ENCODE results near the gene PACS2. TPM values are rescaled to one million over a fixed set of nuclear protein-coding genes. Genes with fewer than 3 reads are reported as not detected.
"Not testable (repeated sequence)": the region's sequence is repeated elsewhere in the genome, so short reads cannot be mapped to it uniquely, and the experiment has no call there.

Gene PACS2
- total RNA-seq = 84.3 TPM
- long read RNA-seq, transcript PACS2-201 (24 exons, 3,708 nt) = major isoform, 10 of 71 reads
- long read RNA-seq, partial matches to known transcripts = 37 of 71 reads
- long read RNA-seq, other reads (novel, unspliced or antisense) = 21 of 71 reads

DNA sequence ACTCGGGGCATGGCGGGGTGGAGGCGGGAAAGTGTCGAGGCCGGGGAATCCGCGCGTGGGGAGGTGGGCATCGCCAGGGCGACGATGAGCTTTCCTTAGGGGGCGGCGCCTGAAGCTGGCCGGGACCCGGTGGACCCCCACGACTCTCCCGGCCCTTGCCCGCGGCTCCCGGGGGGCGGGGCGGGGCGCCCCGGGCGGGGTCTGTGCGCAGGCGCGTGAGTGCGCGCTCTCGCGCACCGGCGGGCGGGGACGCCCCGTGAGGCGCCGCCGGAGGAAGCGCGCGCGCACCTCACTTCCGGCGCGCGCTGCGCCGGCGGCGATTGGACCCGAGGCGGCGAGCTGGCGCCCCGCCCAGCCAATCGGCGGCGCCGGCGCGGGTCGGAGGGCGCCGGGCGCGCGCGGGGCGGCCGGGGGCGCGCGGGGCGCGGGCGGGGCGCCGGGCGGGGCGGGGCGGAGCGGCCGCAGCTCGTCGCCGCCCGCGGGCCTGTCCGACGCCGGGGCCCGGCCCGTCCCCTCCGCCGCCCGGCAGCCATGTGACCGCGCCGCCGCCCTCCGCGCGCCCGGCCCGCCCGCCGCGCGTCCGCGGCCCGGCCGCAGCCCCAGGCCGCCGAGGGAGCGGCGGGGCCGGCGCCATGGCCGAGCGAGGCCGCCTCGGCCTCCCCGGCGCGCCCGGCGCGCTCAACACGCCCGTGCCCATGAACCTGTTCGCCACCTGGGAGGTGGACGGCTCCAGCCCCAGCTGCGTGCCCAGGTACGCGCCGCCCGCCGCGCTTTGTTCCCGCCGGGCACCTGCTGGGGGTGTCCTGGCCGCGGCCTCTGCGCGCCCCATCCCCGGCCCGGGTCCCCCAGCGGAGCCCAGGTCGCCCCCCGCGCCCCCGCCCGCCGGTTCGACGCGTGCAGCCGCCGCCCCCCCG, at the start of gene PACS2:
TSS of gene PACS2 (plus strand) at position 462 of the 914 bp plus-strand sequence. CDS start at position 633, 171 bp downstream.
- DNase-seq (ENCODE audit: low spot score) = no peak

DNA sequence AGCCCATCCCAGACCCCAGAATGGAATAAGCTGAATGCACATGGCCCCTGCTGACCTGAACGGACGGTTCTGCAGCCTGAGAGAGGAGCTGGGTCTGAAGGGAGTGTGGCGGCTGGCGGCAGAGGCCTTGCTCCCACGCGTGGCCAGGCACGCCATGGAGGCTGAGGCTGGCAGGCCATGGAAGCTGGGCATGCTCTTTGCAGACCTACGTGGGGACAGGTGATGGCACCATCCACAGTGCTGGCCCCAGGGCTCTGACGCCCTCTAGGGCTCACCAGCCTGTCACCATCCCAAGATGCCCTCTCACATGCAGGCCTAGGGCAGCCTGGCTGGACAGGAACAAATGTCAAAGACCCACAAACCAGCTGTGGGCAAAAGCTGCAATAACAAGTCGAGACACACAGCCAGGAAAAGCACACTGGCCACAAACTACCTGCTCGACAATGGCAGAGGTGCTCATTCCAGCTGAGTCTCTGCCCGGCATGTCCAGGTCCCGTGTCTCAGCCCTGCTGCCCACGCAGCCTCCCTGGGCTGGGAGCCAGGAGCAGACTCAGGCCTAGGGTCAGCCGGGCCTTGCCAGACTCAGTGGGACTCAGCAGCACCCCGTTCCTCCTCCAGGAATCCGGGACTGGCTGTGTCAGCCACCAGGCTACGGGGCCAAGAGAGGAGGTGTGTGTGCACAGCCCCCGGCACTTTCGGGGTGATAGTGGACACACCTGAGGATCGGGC, 46.6 kb upstream of the PACS2 start:
- no peak for DNase-seq (ENCODE audit: low spot score)

DNA sequence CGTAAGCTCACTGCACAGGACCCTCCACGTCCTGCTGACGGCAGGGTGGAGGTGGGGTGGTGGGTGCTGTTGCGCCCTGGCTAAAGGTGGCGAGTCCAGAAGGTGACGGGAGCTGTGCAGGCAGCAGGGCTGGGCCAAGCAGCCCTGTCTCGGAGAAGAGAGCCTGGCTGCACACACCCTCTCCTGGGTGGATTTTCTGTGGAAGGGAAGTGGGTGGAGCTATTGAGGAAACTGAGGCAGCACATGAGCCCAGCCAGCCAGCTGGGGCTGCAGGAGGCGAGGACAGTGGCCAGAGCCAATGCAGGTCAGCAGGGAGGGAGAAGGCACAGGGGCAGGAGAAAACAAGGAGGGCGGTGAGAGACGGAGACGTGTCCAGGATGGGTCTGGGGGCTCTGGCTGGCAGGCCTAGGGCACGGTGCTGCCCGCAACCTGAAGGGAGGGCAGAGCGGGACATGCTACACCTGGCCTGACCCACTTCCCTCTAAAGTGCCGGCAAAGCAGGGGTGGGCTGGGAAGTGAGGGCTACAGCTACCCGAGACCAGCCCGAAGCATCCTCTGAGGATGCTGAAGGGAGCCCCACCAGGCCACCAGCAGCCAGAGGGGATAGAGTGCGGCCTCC, 45.7 kb upstream of the PACS2 start:
- no peak for DNase-seq (ENCODE audit: low spot score)

DNA sequence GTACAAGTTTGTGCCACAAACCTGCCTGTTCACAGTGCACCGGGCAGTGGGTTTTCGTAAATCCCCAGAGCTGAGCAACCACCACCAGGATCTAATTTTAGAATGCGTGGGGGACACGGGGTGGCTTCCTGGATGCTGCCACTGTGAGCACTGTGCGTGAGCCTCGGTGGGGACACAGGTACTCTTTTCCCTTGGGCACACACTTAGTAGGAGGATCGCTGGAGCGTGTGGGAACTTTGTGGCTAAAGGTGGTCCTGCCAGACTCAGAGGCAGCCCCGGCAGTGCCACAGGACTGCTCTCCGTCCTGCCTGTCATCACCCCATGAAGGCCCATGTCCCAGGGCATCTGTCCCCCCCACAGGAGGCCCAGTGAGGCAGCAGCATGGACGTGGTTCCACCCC, 45.1 kb upstream of the PACS2 start:
- no peak for DNase-seq (ENCODE audit: low spot score)

DNA sequence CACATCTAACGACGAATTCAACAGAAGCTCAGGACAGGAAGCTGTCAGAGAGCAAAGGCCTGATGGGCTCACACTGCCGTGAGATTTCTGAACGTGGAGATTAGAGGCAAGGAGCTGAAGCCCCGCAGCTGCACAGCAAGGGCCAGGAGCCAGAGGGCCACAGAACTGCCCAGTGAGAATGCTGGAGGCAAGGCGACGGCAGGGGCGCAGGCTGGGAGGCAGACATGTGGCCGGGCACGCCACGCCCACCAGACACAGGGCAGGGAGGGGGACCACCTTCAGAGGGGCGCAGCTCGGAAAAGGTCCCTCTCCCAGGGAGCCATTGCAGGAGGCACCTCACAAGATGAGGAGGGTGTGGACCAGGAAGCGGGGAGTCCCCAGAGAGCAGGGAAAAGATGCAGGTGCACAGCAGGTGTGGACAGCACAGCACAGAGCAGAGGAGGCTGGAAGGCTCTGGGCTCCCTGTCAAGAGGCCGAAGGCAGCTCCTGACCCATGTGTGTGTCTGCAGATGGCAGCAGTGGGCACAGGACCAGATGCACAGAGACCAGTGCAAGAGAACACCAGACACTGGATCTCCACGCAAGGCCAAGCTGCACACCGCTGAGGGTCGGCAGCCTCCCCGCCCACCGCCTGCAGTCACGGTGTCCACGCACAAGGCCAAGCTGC, 43.2 kb upstream of the PACS2 start:
- DNase-seq (ENCODE audit: low spot score) = no peak

DNA sequence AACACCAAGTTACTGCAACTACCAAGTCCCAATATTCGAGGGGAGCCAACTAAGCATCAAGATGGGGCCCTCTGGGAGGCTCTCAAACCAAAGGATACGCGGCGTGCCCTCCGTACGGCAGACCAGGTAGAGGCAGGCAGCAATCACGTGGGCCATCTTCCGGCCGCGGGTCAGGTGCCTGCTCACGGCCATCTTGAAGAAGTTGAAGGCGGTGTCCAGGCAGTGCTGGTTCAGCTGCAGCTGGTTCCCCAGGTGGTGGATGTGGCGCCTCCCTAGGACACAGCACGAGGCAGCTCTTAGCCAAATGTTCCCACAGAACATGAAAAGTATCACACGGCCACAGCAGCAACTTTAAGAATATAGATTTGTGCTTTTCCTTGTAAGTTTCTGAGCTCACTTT, 41.9 kb upstream of the PACS2 start:
- DNase-seq (ENCODE audit: low spot score) = no peak

DNA sequence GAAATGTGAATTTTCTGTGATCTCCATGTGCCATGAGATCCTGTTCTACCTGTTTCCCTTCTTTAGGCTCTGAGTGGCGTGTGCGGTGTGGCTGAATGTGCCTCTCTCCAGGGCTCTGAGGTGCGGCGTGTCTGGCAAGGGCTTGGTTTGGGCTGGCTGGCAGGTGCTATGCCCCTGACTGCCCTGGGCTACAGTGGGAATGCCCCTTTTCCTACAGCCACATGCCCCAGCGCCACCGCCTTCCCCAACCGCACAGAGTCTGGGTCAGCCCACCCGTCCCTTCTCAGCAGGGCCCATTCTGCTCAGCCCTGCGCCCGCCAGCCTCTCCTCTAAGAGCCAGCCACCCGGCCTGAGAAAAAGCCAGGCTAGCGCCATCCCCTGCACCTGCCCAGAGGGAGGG, 41.5 kb upstream of the PACS2 start:
- no peak for DNase-seq (ENCODE audit: low spot score)

DNA sequence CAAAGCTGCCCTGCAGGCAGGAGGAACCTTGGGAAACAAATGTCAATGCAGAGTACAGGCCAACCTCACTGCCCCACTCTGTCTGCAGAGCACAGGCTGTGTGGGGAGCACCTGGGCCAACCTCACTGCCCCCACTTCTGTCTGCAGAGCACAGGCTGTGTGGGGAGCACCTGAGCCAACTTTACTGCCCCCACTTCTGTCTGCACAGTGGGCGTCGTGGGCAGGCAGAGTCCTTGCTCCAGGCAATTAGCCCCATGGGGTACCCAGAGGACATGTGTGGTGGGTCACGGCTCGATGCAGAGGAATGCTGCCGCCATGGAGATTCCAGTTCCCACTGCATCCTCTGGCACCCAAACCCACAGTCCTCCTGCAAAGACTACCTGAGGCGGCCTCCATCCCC, 39.9 kb upstream of the PACS2 start:
- no peak for DNase-seq (ENCODE audit: low spot score)

DNA sequence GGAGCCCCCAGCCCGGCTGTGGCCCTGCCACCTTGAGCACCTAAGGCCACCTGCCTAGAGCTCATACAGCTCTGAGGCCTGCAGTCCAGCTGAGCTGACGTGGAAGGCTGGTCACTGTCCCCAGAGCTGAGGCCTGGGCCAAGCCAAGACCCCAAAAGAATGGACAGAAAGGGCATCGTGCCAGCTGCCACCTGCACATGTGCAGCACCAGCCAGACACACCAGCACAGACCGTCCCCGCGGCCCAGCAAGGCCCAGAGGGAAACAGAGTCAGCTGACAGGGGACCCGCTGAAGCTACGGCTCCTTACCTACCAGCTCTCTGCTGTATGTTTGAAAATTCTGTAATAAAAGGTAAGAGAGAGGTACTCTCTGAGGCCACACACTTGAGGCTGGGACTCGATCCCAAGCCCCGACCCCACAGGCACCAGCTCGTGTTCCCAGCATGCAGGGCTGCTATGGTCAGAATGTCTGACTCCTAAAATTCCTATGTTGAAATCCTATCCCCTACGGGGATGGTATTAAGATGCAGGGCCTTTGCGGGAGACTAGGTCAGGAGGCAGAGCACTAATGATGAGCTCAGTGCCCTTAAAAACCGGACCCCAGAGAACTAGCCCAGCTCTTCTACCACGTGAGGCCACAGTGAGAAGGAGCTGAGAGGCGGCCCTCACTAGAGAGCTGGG, 39.1 kb upstream of the PACS2 start:
- DNase-seq (ENCODE audit: low spot score) = no peak

DNA sequence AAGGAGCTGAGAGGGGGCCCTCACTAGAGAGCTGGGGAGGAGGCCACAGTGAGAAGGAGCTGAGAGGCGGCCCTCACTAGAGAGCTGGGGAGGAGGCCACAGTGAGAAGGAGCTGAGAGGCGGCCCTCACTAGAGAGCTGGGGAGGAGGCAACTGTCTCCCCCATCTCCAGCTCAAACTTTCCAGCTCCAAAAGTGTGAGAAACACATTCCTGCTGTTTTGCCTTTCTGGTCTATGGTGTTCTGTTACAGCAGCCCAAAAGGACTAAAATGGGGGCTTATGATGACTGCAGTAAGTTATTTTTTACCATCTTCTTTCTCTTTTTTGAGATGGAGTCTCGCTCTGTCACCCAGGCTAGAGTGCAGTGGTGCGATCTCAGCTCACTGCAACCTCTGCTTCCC, 37.1 kb upstream of the PACS2 start:
- DNase-seq (ENCODE audit: low spot score) = not testable (repeated sequence)

DNA sequence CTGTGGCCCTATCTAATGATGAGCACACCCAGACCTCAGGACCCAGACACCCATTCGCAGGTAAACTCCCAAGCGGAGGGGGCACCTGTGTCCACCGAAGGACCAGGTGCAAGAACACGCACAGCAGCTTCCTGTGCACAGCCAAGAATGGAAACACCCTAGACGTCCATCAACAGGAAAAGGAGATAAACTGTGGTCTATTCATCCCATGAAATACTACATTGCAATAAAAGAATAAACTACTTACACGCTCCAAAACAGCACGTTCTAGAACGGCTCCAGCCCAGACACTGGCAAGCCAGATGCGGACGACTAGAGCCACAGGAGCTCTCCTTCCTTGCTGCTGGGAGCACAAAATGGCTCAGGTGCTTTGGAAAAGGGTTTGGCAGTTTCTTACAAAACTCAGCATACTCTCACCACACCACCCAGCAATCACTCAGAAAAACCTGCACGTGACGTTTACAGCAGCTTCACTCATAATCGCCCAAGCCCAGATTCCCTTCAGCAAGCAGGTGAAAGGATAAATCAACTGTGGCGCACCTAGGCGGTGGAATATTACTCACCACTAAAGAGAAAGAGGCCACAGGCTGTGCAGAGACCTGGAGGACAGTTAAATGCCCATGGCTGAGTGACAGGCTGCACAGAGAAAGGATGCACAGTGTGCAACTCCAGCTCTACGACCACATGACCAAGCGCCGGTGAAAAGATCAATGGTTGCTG, 34.7 kb upstream of the PACS2 start:
- no peak for DNase-seq (ENCODE audit: low spot score)

DNA sequence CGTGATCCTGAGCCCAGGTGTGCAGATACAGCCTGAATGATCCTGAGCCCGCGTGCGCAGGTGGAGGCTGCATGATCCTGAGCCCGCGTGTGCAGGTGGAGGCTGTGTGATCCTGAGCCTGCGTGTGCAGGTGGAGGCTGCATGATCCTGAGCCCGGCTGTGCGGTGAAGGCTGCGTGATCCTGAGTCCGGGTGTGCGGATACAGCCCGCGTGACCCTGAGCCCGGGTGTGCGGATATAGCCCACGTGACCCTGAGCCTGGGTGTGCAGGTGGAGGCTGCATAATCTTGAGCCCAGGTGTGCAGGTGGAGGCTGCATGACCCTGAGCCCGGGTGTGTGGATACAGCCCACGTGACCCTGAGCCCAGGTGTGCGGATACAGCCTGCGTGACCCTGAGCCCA, 34.0 kb upstream of the PACS2 start:
- no peak for DNase-seq (ENCODE audit: low spot score)

DNA sequence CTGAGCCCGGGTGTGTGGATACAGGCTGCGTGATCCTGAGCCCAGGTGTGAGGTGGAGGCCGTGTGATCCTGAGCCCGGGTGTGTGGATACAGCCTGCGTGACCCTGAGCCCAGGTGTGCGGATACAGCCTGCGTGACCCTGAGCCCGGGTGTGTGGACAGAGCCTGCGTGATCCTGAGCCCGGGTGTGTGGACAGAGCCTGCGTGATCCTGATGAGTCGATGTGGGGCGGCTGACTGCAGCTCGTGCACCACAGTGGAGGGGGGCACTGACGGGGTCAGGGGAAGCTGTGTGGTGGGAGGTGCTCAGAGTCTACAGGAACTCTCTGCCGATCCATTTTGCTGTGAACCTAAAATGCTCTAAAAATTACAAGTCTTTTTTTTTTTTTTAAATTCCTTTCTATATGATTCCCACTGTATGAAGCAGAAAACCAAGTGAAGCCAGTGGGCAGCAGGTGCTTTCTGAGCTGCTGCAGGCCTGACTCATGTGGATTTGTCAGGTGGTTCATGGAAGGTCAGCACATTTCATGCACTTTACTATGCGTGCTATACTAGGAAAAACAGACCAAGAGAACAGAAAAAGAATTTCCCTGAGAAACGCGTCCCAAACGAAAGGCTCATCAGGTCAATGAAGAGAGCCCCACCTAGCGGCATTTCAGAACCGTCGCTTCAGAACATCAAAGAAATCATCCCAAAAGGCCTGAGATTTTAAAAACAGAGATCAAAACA, 33.0 kb upstream of the PACS2 start:
- DNase-seq (ENCODE audit: low spot score) = no peak

DNA sequence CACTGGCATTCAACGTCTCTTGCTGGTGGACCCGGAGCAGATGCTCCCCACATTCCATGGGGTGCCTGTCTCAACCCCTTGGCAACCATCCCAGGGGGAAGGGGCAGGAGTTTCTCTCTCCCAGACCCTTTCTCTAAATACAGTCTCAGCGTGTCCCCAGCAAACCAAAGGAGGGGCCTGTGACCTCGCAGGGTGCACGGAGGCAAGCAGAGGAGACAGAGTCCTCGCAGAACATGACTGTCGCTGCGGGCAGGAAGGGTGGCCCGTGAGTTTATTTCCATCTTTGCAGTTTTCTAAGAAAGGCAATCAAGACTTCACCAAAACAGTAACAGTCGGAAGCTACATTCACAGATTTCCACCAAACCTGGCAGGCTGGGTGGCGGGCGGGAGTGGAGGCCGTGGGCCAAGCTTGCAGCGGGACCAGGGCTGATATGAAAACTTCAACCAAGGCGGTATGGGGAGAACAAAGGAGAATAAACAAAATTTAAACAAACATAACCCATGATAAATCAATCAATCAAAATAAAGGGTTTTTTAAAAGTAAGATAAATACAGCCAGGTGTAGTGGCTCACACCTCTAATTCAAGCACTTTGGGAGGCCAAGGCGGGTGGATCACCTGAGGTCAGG, 32.3 kb upstream of the PACS2 start:
- no peak for DNase-seq (ENCODE audit: low spot score)

DNA sequence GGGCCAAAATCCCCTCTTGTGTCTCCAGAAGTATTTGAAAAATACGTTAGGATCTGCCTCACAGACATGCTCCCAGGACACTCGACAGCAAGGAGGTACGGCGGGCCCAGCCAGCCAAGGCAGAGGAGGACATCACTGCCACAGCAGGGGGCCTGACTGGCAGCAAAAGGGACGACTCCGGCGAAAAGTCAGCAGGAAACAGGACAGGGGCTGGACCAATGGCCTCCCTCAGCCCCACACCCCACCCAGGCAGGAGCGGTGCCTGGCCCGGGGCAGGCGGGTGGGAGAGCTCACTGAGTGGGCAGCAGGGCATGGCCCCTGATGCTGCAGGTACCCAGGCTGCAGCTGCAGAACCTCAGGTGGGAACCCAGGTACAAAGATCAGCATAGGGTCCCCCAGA, 31.5 kb upstream of the PACS2 start:
- DNase-seq (ENCODE audit: low spot score) = no peak

DNA sequence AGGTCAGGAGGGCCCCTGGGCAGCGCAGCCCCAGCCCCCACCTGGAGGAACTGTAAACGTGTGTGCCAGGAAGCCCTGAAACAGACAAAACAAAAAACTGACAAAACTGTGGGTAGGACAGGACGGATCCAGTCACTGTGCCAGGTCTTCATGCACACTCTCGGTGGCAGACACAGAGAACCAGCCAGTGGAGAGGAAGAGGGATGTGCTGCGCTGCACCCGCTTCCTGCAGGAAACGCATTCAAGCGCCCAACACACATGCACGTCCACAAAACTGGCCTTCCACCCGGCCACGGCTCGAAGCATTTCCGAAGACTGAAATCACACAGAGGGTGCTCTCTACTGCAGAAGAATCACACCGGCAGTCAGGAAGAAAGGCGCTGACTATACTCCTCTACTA, 30.6 kb upstream of the PACS2 start:
- DNase-seq (ENCODE audit: low spot score) = no peak

DNA sequence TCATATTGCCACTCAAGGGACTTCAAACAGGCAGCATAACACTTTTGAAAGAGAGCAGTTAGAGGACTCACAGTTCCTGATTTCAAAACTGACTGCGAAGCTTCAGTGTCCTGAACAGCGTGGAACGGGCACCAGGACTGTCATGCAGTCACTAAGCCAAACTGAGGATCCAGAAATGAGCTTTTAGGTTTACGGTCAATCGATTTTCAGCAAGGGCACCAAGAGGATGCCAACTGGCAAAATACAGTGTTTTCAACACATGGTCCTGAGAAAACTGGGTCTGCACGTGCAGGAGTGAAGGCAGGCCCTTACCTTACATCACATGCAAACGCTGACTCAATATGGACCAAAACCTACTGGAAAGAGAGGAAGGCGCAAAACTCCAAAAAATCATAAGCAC, 29.4 kb upstream of the PACS2 start:
- no peak for DNase-seq (ENCODE audit: low spot score)

DNA sequence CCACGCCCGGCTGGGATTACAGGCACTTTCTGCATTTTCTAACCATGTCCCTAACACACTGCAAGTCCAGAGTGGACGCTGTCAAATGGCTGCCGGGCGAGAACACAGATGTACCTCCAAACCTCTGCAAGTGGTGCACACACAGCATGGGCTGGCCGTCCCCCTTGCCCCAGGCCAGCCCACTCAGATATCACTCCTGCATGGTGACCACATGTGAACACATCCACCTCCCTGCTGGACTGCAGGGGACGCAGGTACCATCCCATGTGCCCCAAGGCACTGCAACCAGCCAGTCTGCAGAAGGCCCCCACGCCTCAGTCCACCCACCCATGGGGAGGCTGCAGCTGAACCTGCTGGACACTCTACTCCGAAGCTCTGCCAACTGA, 27.8 kb upstream of the PACS2 start:
- DNase-seq (ENCODE audit: low spot score) = no peak
